ENCODE measurements around the gene ZDHHC7.

The ZDHHC7 gene

DNA sequence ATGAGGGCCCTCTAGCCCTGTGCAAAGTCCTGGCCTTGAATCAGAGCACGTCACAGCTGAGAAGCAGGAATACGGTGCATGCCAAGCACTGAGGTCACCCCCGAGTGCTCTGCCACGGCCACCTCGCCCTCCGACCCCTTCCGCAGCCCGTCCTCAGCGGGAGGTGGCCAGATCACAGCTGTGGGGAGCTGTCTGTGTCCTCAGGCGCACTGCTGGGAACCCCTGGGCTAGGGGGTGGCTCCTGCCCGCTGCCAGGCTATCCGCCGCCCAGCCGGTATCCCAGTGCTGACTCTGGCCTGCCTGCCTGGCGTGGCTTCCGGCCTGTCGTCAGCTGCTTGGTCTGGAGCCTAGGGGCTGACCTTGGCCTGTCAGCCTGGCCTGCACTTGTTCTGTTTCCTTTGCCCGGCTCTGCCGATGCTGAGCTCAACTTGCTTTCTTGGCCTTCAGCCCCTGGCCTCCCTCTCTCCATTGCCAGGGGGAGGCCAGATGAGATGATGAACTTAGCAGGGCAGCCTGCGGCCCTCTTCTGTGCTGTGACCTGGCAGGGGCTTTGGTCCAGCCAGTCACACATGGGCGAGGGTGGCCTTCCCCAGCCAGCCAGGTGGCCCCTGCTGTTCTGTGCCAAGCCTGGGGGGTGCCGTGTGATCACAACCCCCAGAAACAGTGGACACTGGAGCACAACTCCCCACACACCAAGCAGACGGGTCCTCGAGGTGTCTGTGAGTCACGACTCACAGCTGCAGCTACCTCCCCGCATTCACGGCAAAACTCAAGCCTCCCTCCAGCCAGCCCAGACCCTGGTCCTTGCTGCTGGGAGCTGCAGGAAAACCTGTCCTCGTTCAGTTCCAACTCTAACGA, 77.3 kb downstream of the ZDHHC7 start:
- DNase-seq = no peak

GRCh38 chr16:84932681-84933080, 78.7 kb downstream of the ZDHHC7 start:
- DNase-seq = no peak

- no peak for DNase-seq
Measured at GRCh38 chr16:84931506-84931905, 79.8 kb downstream of the ZDHHC7 start.

DNA sequence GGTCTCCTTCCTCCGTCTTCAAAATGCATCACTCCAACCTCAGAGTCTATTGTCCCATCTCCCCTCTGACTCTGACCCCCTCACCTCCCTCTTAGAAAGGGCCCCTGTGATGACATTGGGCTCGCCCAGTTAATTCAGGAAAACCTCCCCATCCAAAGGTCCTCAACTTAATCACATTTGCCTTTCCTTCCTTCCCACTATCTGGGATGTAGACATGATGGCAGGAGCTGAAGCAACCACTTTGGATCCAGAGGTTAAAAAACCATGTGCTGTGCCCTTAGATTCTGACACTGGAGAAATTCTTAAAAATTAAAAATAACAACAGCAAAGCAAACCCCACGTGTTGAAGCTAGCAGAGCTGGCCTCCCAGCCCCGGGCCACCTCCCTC, 80.2 kb downstream of the ZDHHC7 start:
- no peak for DNase-seq

- DNase-seq = no peak
Measured at GRCh38 chr16:84930298-84931106, 80.8 kb downstream of the ZDHHC7 start.

GRCh38 chr16:84929421-84930297, 81.7 kb downstream of the ZDHHC7 start:
- DNase-seq = peak in 1 of 2 experiments; percentile 17

DNA sequence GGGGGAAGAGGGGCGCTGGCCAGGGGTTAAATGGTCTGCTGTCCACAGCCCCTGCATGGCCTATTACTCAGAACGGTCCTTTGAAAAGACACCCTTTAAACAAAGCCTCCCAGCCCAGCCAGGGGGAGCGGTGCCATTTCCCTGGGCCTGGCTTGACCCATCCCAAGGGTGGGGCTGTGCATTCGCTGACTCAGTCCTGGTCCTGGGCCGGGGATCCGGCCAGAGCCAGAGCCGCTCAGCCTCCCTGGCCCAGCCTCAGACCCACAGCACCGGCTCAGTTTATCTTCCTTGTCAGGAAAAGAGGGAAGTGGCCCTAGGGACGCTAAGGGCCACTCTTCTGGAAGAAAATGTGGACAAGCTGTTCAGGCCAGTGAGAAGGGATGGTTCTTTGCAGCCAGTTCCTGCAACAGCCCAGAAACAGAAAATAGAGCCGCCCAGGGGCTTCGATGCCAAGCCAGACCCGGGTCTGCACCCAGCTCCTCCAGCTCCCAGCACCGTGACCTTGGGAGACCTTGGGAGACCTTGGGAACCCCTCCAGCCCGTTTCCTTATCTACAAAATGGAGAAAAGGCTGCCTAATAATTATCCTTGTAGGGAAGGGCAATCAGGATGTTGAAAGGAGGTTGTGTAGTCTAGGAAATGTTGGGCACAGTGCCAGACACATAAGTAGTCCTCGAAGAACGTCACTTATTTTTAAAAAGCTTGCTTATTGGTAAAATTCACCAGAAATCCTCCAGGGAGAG, 82.5 kb downstream of the ZDHHC7 start:
- no peak for DNase-seq

- no peak for DNase-seq
Measured at GRCh38 chr16:84927621-84928591, 83.4 kb downstream of the ZDHHC7 start.

- no peak for DNase-seq
Measured at GRCh38 chr16:84926462-84926861, 84.9 kb downstream of the ZDHHC7 start.

- DNase-seq = no peak
Measured at GRCh38 chr16:84925773-84926372, 85.5 kb downstream of the ZDHHC7 start.

GRCh38 chr16:84925092-84925772, 86.1 kb downstream of the ZDHHC7 start:
- DNase-seq = peak; percentile 31 to 50

GRCh38 chr16:84924331-84925091, 86.8 kb downstream of the ZDHHC7 start:
- DNase-seq = no peak
